C4-2B (cell line): ENCODE data around the gene B3GNT9.
A peak's percentile ranks its signal among the peaks of the same experiment; 100 is the strongest.

ENCODE experiments used
- H3K27ac ChIP-seq: fragments of 450-650 bp; 2 replicates; pipeline ENCODE4 v1.5.1; 2017
- ZFX ChIP-seq: fragments of 450-650 bp; IDR thresholded peaks from 2 replicates; pipeline ENCODE4 v1.6.1; 2017
- TF ChIP-seq, protein P1 (sequence below): fragments of 450-650 bp; conservative IDR thresholded peaks from 2 replicates; pipeline ENCODE4 v1.5.1; 2017; ENCODE audit warnings: mild to moderate bottlenecking

B3GNT9 gene

DNA sequence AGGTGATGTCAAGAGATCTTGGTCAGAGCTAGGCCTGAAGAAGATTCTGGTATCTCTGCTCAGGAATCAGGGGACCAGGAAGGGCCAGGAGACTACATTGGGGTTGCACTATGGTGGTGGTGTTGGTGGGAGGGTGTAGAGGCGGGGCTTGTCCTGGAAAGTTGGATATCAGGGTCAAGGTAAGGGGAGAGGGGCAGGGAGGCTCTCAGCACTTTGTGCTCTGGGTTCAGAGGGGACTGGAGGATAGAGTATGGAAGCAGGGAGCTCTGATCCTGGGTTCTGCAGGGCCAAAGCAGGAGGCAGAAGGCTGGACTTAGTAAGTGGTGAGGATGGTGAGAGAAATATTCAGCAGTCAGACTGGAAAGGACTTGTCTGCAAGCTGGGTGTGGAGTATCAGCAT is 22.5 kb upstream of the B3GNT9 start:
- H3K27ac ChIP-seq, result peak overlapping the region; percentile 86
- TF ChIP-seq, protein P1, sequence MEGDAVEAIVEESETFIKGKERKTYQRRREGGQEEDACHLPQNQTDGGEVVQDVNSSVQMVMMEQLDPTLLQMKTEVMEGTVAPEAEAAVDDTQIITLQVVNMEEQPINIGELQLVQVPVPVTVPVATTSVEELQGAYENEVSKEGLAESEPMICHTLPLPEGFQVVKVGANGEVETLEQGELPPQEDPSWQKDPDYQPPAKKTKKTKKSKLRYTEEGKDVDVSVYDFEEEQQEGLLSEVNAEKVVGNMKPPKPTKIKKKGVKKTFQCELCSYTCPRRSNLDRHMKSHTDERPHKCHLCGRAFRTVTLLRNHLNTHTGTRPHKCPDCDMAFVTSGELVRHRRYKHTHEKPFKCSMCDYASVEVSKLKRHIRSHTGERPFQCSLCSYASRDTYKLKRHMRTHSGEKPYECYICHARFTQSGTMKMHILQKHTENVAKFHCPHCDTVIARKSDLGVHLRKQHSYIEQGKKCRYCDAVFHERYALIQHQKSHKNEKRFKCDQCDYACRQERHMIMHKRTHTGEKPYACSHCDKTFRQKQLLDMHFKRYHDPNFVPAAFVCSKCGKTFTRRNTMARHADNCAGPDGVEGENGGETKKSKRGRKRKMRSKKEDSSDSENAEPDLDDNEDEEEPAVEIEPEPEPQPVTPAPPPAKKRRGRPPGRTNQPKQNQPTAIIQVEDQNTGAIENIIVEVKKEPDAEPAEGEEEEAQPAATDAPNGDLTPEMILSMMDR, result no peak
- TF ChIP-seq ZFX, result no peak

GRCh38 chr16:67170949-67171649 is 20.3 kb upstream of the B3GNT9 start:
- no peak overlapping the region for H3K27ac ChIP-seq
- TF ChIP-seq ZFX, result no peak
- TF ChIP-seq, protein P1, result no peak

- H3K27ac ChIP-seq, result no peak within 1 kb of the TSS
- TF ChIP-seq, protein P1, result no peak
- TF ChIP-seq ZFX, result no peak
Observed at GRCh38 chr16:67170168-67170948, 19.6 kb upstream of the B3GNT9 start, which contains the start of gene NOL3. Gene NOL3, plus strand, starts transcription at chr16:67170538.

- H3K27ac ChIP-seq, result no peak overlapping the region
- TF ChIP-seq, protein P1, result no peak; the same call in 1 of the 2 replicates
- TF ChIP-seq ZFX, result no peak
Observed at GRCh38 chr16:67169642-67170167, 18.9 kb upstream of the B3GNT9 start.

DNA sequence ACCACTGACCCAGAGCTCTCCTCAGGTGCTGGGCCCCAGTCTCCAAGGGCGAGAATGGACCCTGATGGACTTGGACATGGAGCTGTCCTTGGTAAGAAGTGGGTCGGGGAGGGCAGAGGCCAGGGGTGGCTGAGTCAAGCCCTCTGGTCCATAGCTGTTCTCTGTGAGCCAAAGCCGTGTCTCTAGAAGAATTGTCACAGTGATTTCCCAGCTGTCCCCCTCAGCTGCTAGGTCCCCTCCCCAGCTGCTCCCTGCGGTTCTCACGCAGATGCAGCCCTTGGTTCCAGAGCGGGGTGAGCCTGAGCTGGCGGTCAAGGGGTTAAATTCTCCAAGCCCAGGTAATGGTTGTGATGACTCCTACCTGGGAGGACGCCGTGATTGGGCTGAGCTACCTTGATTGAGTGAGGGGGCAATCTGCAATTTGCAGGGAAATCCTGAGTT is 18.2 kb upstream of the B3GNT9 start:
- H3K27ac ChIP-seq, result no peak overlapping the region
- TF ChIP-seq, protein P1, result no peak
- no peak for TF ChIP-seq ZFX

DNA sequence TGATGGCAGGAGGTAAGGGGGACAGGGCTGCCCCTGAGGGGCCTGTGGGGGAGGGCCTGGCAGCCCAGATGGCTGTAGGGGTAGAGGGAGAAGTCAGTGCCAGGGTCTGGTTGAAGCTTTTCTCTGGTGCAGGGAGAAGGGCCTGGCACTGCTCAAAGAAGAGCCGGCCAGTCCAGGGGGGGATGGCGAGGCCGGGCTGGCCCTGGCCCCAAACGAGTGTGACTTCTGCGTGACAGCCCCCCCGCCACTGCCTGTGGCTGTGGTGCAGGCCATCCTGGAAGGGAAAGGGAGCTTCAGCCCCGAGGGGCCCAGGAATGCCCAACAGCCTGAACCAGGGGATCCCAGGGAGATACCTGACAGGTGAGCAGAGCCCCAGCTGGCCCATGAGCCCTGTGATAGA is 16.8 kb upstream of the B3GNT9 start:
- TF ChIP-seq, protein P1, result no peak
- TF ChIP-seq ZFX, result no peak
- H3K27ac ChIP-seq, result no peak overlapping the region

DNA sequence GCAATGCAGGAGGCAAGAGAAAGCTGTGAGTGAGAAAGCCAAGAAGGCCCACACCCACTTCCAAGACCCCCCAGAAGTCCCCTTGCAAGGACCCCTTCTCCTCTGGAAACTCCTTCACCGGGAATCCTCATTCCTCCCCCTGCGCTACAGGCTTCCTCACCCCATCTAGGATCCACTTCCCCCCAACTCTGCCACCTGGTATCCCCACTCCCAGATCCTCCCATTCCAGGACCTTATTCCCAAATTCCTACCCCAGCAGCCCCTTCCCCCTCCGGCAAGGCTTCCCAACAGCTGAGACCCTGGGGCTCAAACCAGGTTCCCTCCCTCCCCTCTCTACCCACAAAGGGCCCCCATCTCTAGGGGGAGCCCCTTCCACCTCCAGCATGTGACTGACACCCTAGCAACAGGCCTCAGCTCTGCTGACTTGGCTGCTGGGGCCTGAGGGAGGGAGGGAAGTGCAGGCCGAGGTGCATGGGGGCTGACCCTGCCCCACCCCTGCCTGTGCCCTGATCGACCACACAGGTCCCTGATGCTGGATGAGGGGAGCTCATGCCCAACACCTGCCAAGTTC is 15.9 kb upstream of the B3GNT9 start:
- TF ChIP-seq, protein P1, result no peak
- no peak for TF ChIP-seq ZFX
- H3K27ac ChIP-seq, result no peak overlapping the region
